HepG2 (cell line): ENCODE results near the gene NXNL2. TPM values are rescaled to one million over a fixed set of nuclear protein-coding genes. Genes with fewer than 3 reads are reported as not detected.
A peak's percentile ranks its signal among the peaks of the same experiment; 100 is the strongest.

Experiments used
- ATAC-seq: fragments of 200-7000 bp; cut with Tn5 transposase; 3 replicates; pipeline ENCODE4 v1.9.1; 2020; ENCODE audit warnings: mild to moderate bottlenecking, moderate library complexity
- BruUV-seq: library from RNA; stranded (reverse); fragments of 400-500 nt; replicated peaks from 2 replicates; lab custom pipeline; 2021; lab: Mats Ljungman, UMichigan
- CTCF ChIA-PET: fragments of 300-600 bp; formaldehyde crosslinking; extraction: SDS; loops from one replicate; lab custom pipeline; 2021; ENCODE audit warnings: low total read pairs, inconsistent platforms, low intra/inter-chr PET ratio; lab: Yijun Ruan, JAX
- POLR2A ChIA-PET: fragments of 350-600 bp; sonication (Branson Sonifier 250); formaldehyde crosslinking; loops from one replicate; lab custom pipeline; 2020; ENCODE audit warnings: antibody characterized with exemption, inconsistent platforms; lab: Yijun Ruan, JAX
- DNase-seq: peaks from one replicate; pipeline ENCODE4 v3.0.0-alpha.2; 2015; ENCODE audit warnings: low spot score
- FAIRE-seq: peaks from 3 replicates; lab custom pipeline; 2011; peaks lifted over from hg19 to GRCh38; lab: Jason Lieb, UNC
- H2AFZ ChIP-seq: one replicate; pipeline ENCODE4 v1.6.1; 2011; ENCODE audit warnings: low read length, inconsistent platforms
- H3K27ac ChIP-seq: fragments of 300-600 bp; 3 replicates; pipeline ENCODE4 v1.8.0; 2011; ENCODE audit warnings: mixed run types, mild to moderate bottlenecking, mixed read lengths, low read length, inconsistent platforms; ENCODE audit not compliant: insufficient read depth; ENCODE audit errors: extremely low read length
- H3K27me3 ChIP-seq, 2 experiments: fragments of 200-600 bp in 1 of 2; 2 replicates in 1 of 2; 3 replicates in 1 of 2; pipeline versions ENCODE4 v1.6.0 to v1.8.0; 2011; ENCODE audit warnings: low read length in 2 of 2, mild to moderate bottlenecking in 2 of 2, moderate library complexity in 2 of 2, inconsistent platforms in 1 of 2; ENCODE audit not compliant: insufficient read depth in 2 of 2, control insufficient read depth in 1 of 2
- H3K36me3 ChIP-seq, 2 experiments: fragments of 200-600 bp in 1 of 2; replicated peaks in 1 of 2; 2 replicates in 1 of 2; 3 replicates in 1 of 2; pipeline versions ENCODE4 v1.5.1 to v1.8.0; 2011; ENCODE audit warnings: low read length in 2 of 2, inconsistent platforms in 1 of 2; ENCODE audit not compliant: insufficient read depth in 2 of 2, control insufficient read depth in 1 of 2
- H3K4me1 ChIP-seq: 2 replicates; pipeline ENCODE4 v1.5.1; 2012; ENCODE audit warnings: low read length, inconsistent platforms; ENCODE audit not compliant: insufficient read depth
- H3K4me2 ChIP-seq: 2 replicates; pipeline ENCODE4 v1.6.0; 2011; ENCODE audit warnings: low read depth, low read length, inconsistent platforms
- H3K4me3 ChIP-seq, 3 experiments: fragments of 200-600 bp in 1 of 3; sonication (generic), shearing (Covaris generic) in 1 of 3; replicated peaks in 1 of 3; 2 replicates each; pipeline ENCODE4 v1.5.1; 2011 to 2016; ENCODE audit warnings: low read length in 3 of 3, inconsistent platforms in 2 of 3, low read depth in 2 of 3, mild to moderate bottlenecking in 2 of 3, control low read depth in 1 of 3, mixed read lengths in 1 of 3; ENCODE audit not compliant: insufficient read depth in 1 of 3
- H3K79me2 ChIP-seq: one replicate; pipeline ENCODE4 v1.6.1; 2011; ENCODE audit warnings: low read length, inconsistent platforms; ENCODE audit not compliant: insufficient read depth
- H3K9ac ChIP-seq: 2 replicates; pipeline ENCODE4 v1.6.0; 2011; ENCODE audit warnings: mild to moderate bottlenecking, low read depth, low read length, inconsistent platforms; ENCODE audit not compliant: insufficient read depth
- H3K9me3 ChIP-seq: 2 replicates; pipeline ENCODE4 v1.5.1; 2012; ENCODE audit warnings: mild to moderate bottlenecking, low read length
- H4K20me1 ChIP-seq: 2 replicates; pipeline ENCODE4 v1.6.0; 2011; ENCODE audit warnings: inconsistent platforms, mild to moderate bottlenecking, low read length, moderate library complexity; ENCODE audit not compliant: insufficient read depth
- CREB1 ChIP-seq, 2 experiments: fragments of 450-650 bp in 1 of 2; IDR thresholded peaks; 2 replicates each; pipeline ENCODE4 v1.6.1; 2016 to 2017; ENCODE audit warnings: control low read depth in 1 of 2, mild to moderate bottlenecking in 1 of 2, missing compliant biosample characterization in 1 of 2, missing genetic modification characterization in 1 of 2
- FOXK1 ChIP-seq: sonication (generic); formaldehyde crosslinking; IDR thresholded peaks from 2 replicates; pipeline ENCODE4 v1.4.0; 2020; ENCODE audit warnings: low read depth, missing genetic modification reagents, borderline replicate concordance
- ZBTB34 ChIP-seq: sonication (generic); formaldehyde crosslinking; IDR thresholded peaks from 2 replicates; pipeline ENCODE4 v1.8.0; 2022; ENCODE audit warnings: mild to moderate bottlenecking, missing genetic modification reagents
- ZNF362 ChIP-seq: sonication (generic); formaldehyde crosslinking; IDR thresholded peaks from 2 replicates; pipeline ENCODE4 v1.4.0; 2020; ENCODE audit warnings: missing genetic modification reagents, mild to moderate bottlenecking, borderline replicate concordance
- ZSCAN31 ChIP-seq: sonication (generic); formaldehyde crosslinking; IDR thresholded peaks from 2 replicates; pipeline ENCODE4 v1.5.0; 2020; ENCODE audit warnings: low read depth, mild to moderate bottlenecking, missing genetic modification reagents
- WGBS: methylation state at CpG from one replicate; pipeline ENCODE4 v1.1.6; 2017; ENCODE audit warnings: low lambda C conversion rate; 5-methylcytosine and 5-hydroxymethylcytosine counted together
- in situ Hi-C: cut with HindIII; loops from 2 replicates; pipeline ENCODE4 v1.10.0; 2017; ENCODE audit warnings: low pct_unique_long_range_greater_than_20kb; ENCODE audit not compliant: extremely low pct_ligation_motif_present
- intact Hi-C: fragments of 100-400 bp; cut with micrococcal nuclease; formaldehyde crosslinking; loops from one replicate; pipeline ENCODE4 v1.10.0; 2022; ENCODE audit not compliant: unreplicated experiment
- polyA plus RNA-seq, 8 experiments: library from polyadenylated mRNA; depleted of rRNA in 3 of 8; stranded (reverse) in 7 of 8; unstranded in 1 of 8; fragments of >200 nt; fragmentation: Illumina TruSeq in 4 of 8; extraction: Trizol in 4 of 8; gene quantifications; 2 replicates each; pipeline versions ENCODE4 v1.2.1 to v1.2.3, GENCODE V29; 2011 to 2016; ENCODE audit warnings: low read depth in 4 of 8, missing spikeins in 1 of 8, mixed read lengths in 1 of 8; ENCODE audit not compliant: insufficient read depth in 1 of 8
- total RNA-seq, 5 experiments: library from RNA; depleted of rRNA; stranded (reverse); fragments of >200 nt; fragmentation: Illumina TruSeq; extraction: Trizol; gene quantifications; 2 replicates each; pipeline ENCODE4 v1.2.3, GENCODE V29; 2016; ENCODE audit warnings: low read depth in 1 of 5

Gene NXNL2
- total and polyA plus RNA-seq, 2 of the 13 experiments (the other 11 are each of a cell fraction or from before 2014, with no cell fraction given), result not detected

DNA sequence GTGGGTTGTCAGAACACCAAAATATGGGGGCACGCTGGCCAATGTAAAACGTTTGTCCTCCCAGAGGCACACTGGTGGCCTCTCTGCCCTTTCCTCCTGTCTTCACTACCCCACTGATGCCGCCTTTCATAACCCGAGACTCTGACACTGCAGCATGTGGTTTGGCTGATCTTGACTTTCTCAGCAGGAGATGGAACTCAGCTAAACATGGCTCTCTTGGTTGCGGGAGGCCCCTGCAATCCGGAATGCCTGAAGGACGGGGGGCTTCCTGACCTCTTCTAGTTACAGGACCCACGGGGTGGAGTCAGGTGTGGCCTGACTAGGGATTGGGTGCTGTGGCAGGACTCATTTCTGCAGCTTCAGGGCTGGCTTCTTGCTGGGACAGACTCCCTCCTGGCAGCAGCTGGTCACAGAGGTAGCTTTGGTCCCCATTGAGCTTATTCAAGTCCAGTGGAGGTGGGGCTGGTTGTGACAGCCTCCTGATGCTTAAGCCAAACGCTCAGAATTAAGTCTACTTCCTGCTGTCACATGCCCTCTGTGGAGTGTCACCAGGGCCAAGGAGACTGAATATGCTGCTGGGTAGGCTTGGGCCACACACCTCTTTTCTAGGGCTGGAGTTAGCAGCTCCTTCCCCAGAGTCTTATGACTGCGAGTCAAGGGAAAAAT lies 44.2 kb downstream of the NXNL2 start:
- no peak overlapping the region for H3K4me2 ChIP-seq
- no peak overlapping the region for H3K27ac ChIP-seq
- WGBS, result 62% methylated on average over 10 of the region's 10 CpGs
- FAIRE-seq (no peak), DNase-seq (no peak), ATAC-seq (no peak)
- CTCF ChIA-PET, result interaction anchor here (1.6 to 1.8 kb wide), 2 partner anchors 406 to 629 kb away, joined by 14 to 26 read pairs; no protein-coding TSS in a partner anchor
- BruUV-seq, result no TSS peak
- TF ChIP-seq FOXK1 (no peak), ZBTB34 (no peak), ZSCAN31 (CRISPR knock-in tag) (0 out of 2 replicates have a peak, but pooled peaks have one; percentile 49)
- intact Hi-C loops, result loop anchor here (2.0 to 10.0 kb wide), 3 partner anchors 406 to 627 kb away; no protein-coding TSS in a partner anchor
- peaks cover 2 to 17% of the 10 kb centered on the region in 2 experiments; a peak in 2 of 5 replicates for H3K27me3 ChIP-seq
- H3K36me3 ChIP-seq, result no peaks in the 10 kb centered on the region
- in situ Hi-C loops, result loop anchor here (10.0 kb wide), 3 partner anchors 264 to 624 kb away; a partner anchor contains a TSS
- no peaks in the 10 kb centered on the region for H4K20me1 ChIP-seq
- POLR2A ChIA-PET, result no interaction called here
- no peak overlapping the region for H2AFZ ChIP-seq
- no peaks in the 10 kb centered on the region for H3K4me1 ChIP-seq
- H3K9me3 ChIP-seq, result no peaks in the 10 kb centered on the region
- no peaks in the 10 kb centered on the region for H3K79me2 ChIP-seq
- no peak overlapping the region for H3K9ac ChIP-seq
- no peak overlapping the region for H3K4me3 ChIP-seq

- CTCF ChIA-PET, result interaction anchor here (1.6 kb wide), 1 partner anchor 407 kb away, joined by 4 read pairs; no protein-coding TSS in a partner anchor
- DNase-seq, result no peak
Observed at GRCh38 chr9:88580961-88581360, 46.0 kb downstream of the NXNL2 start.

More at GRCh38 chr9:88580961-88581360, 46.0 kb downstream of the NXNL2 start:
- WGBS, result 7% methylated on average over 5 of the region's 5 CpGs
- intact Hi-C loops (no loop called here), in situ Hi-C loops (no loop called here)
- peaks cover 2 to 17% of the 10 kb centered on the region in 2 experiments; a peak in 2 of 5 replicates for H3K27me3 ChIP-seq
- no peak for FAIRE-seq
- no peak for ATAC-seq
- peak; percentile 39; the same call in 1 of the 2 replicates for TF ChIP-seq CREB1 (IDR thresholded peaks at IDR 0.05)
- no peak for TF ChIP-seq CREB1 (CRISPR knock-in tag; IDR thresholded peaks at IDR 0.05)
- TF ChIP-seq ZNF362 (CRISPR knock-in tag), result no peak
- no peak overlapping the region for H3K9ac ChIP-seq
- BruUV-seq, result no TSS peak
- no peak overlapping the region for H3K27ac ChIP-seq
- no peak overlapping the region for H3K4me2 ChIP-seq
- no peaks in the 10 kb centered on the region for H3K4me1 ChIP-seq
- no peaks in the 10 kb centered on the region for H3K9me3 ChIP-seq
- POLR2A ChIA-PET, result no interaction called here
- no peaks in the 10 kb centered on the region for H4K20me1 ChIP-seq
- H3K36me3 ChIP-seq, result no peaks in the 10 kb centered on the region
- no peaks in the 10 kb centered on the region for H3K79me2 ChIP-seq
- no peak overlapping the region for H3K4me3 ChIP-seq
- H2AFZ ChIP-seq, result no peak overlapping the region
